GM23338 (cell line): ENCODE measurements around the gene DNAI1. TPM values are rescaled to one million over a fixed set of nuclear protein-coding genes. Genes with fewer than 3 reads are reported as not detected.

Experiments used
- ATAC-seq: fragments of 200-7000 bp; cut with Tn5 transposase; 3 replicates; pipeline ENCODE4 v1.9.1; 2020
- DNase-seq: peaks from one replicate; pipeline ENCODE4 v3.0.0-alpha.2; 2015; ENCODE audit warnings: low spot score
- H2AFZ ChIP-seq: fragments of 200-600 bp; sonication (generic); 2 replicates; pipeline ENCODE4 v1.8.0; 2016; ENCODE audit warnings: antibody characterized with exemption, mild to moderate bottlenecking, moderate library complexity
- H3F3A ChIP-seq: fragments of 200-600 bp; sonication (generic); replicated peaks from 2 replicates; pipeline ENCODE4 v1.8.0; 2017; ENCODE audit warnings: antibody characterized with exemption, mixed run types, low read depth
- H3K27ac ChIP-seq: fragments of 200-600 bp; sonication (generic); 2 replicates; pipeline ENCODE4 v1.6.1; 2016; ENCODE audit warnings: low read depth
- H3K27me3 ChIP-seq: fragments of 200-600 bp; sonication (generic); 2 replicates; pipeline ENCODE4 v1.8.0; 2016; ENCODE audit warnings: mild to moderate bottlenecking, mixed run types, moderate library complexity; ENCODE audit not compliant: insufficient read depth
- H3K36me3 ChIP-seq: fragments of 200-600 bp; sonication (generic); 2 replicates; pipeline ENCODE4 v1.8.0; 2016; ENCODE audit warnings: mild to moderate bottlenecking; ENCODE audit not compliant: insufficient read depth
- H3K4me1 ChIP-seq: fragments of 200-600 bp; sonication (generic); 2 replicates; pipeline ENCODE4 v1.8.0; 2016; ENCODE audit warnings: mild to moderate bottlenecking, moderate library complexity; ENCODE audit not compliant: insufficient read depth
- H3K4me2 ChIP-seq: fragments of 200-600 bp; sonication (generic); 2 replicates; pipeline ENCODE4 v1.7.1; 2017; ENCODE audit warnings: mixed run types
- H3K4me3 ChIP-seq: fragments of 200-600 bp; sonication (generic); 2 replicates; pipeline ENCODE4 v1.6.1; 2016; ENCODE audit warnings: mixed run types
- H3K79me2 ChIP-seq: fragments of 200-600 bp; sonication (generic); replicated peaks from 2 replicates; pipeline ENCODE4 v1.8.0; 2017; ENCODE audit warnings: mild to moderate bottlenecking; ENCODE audit not compliant: insufficient read depth
- H3K9me2 ChIP-seq: fragments of 200-600 bp; sonication (generic); 2 replicates; pipeline ENCODE4 v1.8.0; 2017; ENCODE audit not compliant: insufficient read depth
- H4K20me1 ChIP-seq: fragments of 200-600 bp; sonication (generic); replicated peaks from 2 replicates; pipeline ENCODE4 v1.8.0; 2017; ENCODE audit warnings: mild to moderate bottlenecking; ENCODE audit not compliant: insufficient read depth
- H3K27ac Mint-ChIP-seq: 2 replicates; pipeline ENCODE4 v1.8.0; 2020; ENCODE audit warnings: inconsistent platforms, mild to moderate bottlenecking, moderate library complexity, mixed read lengths
- H3K27me3 Mint-ChIP-seq: 3 replicates; pipeline ENCODE4 v1.8.0; 2022; ENCODE audit warnings: low read depth, mild to moderate bottlenecking, moderate library complexity, mixed read lengths, inconsistent platforms; ENCODE audit not compliant: insufficient read depth, poor library complexity
- H3K36me3 Mint-ChIP-seq: 3 replicates; pipeline ENCODE4 v1.8.0; 2021; ENCODE audit warnings: low read depth, mild to moderate bottlenecking, inconsistent platforms, moderate library complexity, mixed read lengths
- H3K4me1 Mint-ChIP-seq: 3 replicates; pipeline ENCODE4 v1.8.0; 2020; ENCODE audit warnings: mild to moderate bottlenecking, inconsistent platforms, mixed read lengths
- H3K4me3 Mint-ChIP-seq: 3 replicates; pipeline ENCODE4 v1.8.0; 2021; ENCODE audit warnings: moderate library complexity, mild to moderate bottlenecking, inconsistent platforms, mixed read lengths
- H3K9me3 Mint-ChIP-seq: 3 replicates; pipeline ENCODE4 v1.8.0; 2020; ENCODE audit warnings: moderate library complexity, mild to moderate bottlenecking, inconsistent platforms, mixed read lengths
- CREB1 ChIP-seq: fragments of 250-450 bp; sonication (Bioruptor Pico); IDR thresholded peaks from 2 replicates; pipeline ENCODE4 v1.5.0; 2020; ENCODE audit warnings: low read depth, mild to moderate bottlenecking, moderate library complexity
- EZH2 ChIP-seq: fragments of 200-600 bp; sonication (generic); IDR thresholded peaks from one replicate; pipeline ENCODE4 v1.8.0; 2017; ENCODE audit warnings: antibody characterized with exemption, mild to moderate bottlenecking, low read depth; ENCODE audit not compliant: unreplicated experiment
- NANOG ChIP-seq: IDR thresholded peaks from 2 replicates; pipeline ENCODE4 v1.6.1; 2016; ENCODE audit warnings: antibody characterized with exemption, borderline replicate concordance
- STAT1 ChIP-seq: IDR thresholded peaks from one replicate; pipeline ENCODE4 v1.6.1; 2016; ENCODE audit warnings: antibody characterized with exemption; ENCODE audit not compliant: unreplicated experiment
- ZNF114 ChIP-seq: fragments of 250-450 bp; sonication (Bioruptor Pico); IDR thresholded peaks from 2 replicates; pipeline ENCODE4 v1.5.0; 2020; ENCODE audit warnings: mild to moderate bottlenecking, moderate library complexity
- ZNF331 ChIP-seq: fragments of 250-450 bp; sonication (Bioruptor Pico); IDR thresholded peaks from 2 replicates; pipeline ENCODE4 v1.5.0; 2020; ENCODE audit warnings: low read depth, mild to moderate bottlenecking, moderate library complexity
- ZNF462 ChIP-seq: fragments of 250-450 bp; sonication (Bioruptor Pico); IDR thresholded peaks from 2 replicates; pipeline ENCODE4 v1.5.0; 2020; ENCODE audit warnings: mild to moderate bottlenecking, moderate library complexity
- polyA plus RNA-seq: library from polyadenylated mRNA; unstranded; fragments of >200 nt; fragmentation: Nextera tagmentation; extraction: Ambion mirVana; gene quantifications from 2 replicates; pipeline ENCODE4 v1.2.1, GENCODE V29; 2016
- total RNA-seq: library from RNA; depleted of rRNA; stranded (reverse); fragments of >200 nt; shearing (Covaris generic); gene quantifications from 2 replicates; pipeline ENCODE4 v1.2.3, GENCODE V29; 2014
- TF ChIP-seq, protein P1 (sequence below), 2 experiments: fragments of 200-600 bp in 1 of 2; sonication (generic) in 1 of 2; conservative IDR thresholded peaks; 2 replicates each; pipeline versions ENCODE4 v1.5.1 to v1.6.1; 2016 to 2017; ENCODE audit warnings: antibody characterized with exemption in 2 of 2, low read depth in 2 of 2, mild to moderate bottlenecking in 2 of 2, moderate library complexity in 1 of 2

DNAI1 gene
- total and polyA plus RNA-seq, 2 experiments from 2014 or later: 1.0 to 1.1 TPM

GRCh38 chr9:34555500-34555899, 96.9 kb downstream of the DNAI1 start (continued):
- TF ChIP-seq ZNF462 (CRISPR knock-in tag) (no peak), CREB1 (no peak), NANOG (no peak), STAT1 (no peak), ZNF331 (CRISPR knock-in tag) (no peak)
- TF ChIP-seq, protein P1, sequence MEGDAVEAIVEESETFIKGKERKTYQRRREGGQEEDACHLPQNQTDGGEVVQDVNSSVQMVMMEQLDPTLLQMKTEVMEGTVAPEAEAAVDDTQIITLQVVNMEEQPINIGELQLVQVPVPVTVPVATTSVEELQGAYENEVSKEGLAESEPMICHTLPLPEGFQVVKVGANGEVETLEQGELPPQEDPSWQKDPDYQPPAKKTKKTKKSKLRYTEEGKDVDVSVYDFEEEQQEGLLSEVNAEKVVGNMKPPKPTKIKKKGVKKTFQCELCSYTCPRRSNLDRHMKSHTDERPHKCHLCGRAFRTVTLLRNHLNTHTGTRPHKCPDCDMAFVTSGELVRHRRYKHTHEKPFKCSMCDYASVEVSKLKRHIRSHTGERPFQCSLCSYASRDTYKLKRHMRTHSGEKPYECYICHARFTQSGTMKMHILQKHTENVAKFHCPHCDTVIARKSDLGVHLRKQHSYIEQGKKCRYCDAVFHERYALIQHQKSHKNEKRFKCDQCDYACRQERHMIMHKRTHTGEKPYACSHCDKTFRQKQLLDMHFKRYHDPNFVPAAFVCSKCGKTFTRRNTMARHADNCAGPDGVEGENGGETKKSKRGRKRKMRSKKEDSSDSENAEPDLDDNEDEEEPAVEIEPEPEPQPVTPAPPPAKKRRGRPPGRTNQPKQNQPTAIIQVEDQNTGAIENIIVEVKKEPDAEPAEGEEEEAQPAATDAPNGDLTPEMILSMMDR (conservative IDR thresholded peaks at IDR 0.05; ENCODE audit: low read depth in 2 of 2): no peak

- Mint-ChIP-seq H3K27me3 (peaks cover 21% of the 10 kb centered on the region), H3K9me3 (no peaks in the 10 kb centered on the region), H3K4me3 (no peak overlapping the region), H3K27ac (no peak overlapping the region), H3K4me1 (peaks cover 38% of the 10 kb centered on the region), H3K36me3 (no peaks in the 10 kb centered on the region)
- no peak overlapping the region for H2AFZ ChIP-seq
- DNase-seq (no peak), ATAC-seq (no peak)
- no peak overlapping the region for H3K4me3 ChIP-seq
- no peaks in the 10 kb centered on the region for H3K27me3 ChIP-seq
- peaks cover 29% of the 10 kb centered on the region for H3K4me1 ChIP-seq
- no peaks in the 10 kb centered on the region for H3F3A ChIP-seq
- no peaks in the 10 kb centered on the region for H3K79me2 ChIP-seq
- no peaks in the 10 kb centered on the region for H3K9me2 ChIP-seq
- no peak overlapping the region for H3K27ac ChIP-seq
- no peaks in the 10 kb centered on the region for H4K20me1 ChIP-seq
- no peaks in the 10 kb centered on the region for H3K36me3 ChIP-seq
- no peak overlapping the region for H3K4me2 ChIP-seq
- TF ChIP-seq ZNF114 (no peak), EZH2 (no peak), ZNF462 (CRISPR knock-in tag) (no peak), CREB1 (no peak)
These were observed 97.4 kb downstream of the DNAI1 start for GRCh38 chr9:34555936-34556525.
